Neural cell (in vitro differentiated cells): Measurements from ENCODE around the gene BRD7. TPM values are rescaled to one million over a fixed set of nuclear protein-coding genes. Genes with fewer than 3 reads are reported as not detected.

Experiments used
- H2AFZ ChIP-seq: fragments of 200-600, 300-800 bp; sonication (generic), shearing (Covaris generic); 2 replicates; pipeline ENCODE4 v1.6.0; 2014; ENCODE audit warnings: low read depth, mild to moderate bottlenecking, antibody characterized with exemption, low read length, moderate library complexity
- H3F3A ChIP-seq: fragments of 200-600 bp; shearing (Covaris generic); 2 replicates; pipeline ENCODE4 v1.6.1; 2016; ENCODE audit warnings: mild to moderate bottlenecking, moderate library complexity, mixed read lengths, antibody characterized with exemption, low read length; ENCODE audit not compliant: insufficient read depth, poor library complexity, severe bottlenecking
- H3K27ac ChIP-seq: fragments of 200-600, 300-800 bp; sonication (generic), shearing (Covaris generic); 2 replicates; pipeline ENCODE4 v1.5.1; 2014; ENCODE audit warnings: mild to moderate bottlenecking, low read length, moderate library complexity
- H3K27me3 ChIP-seq: fragments of 300-800, 200-600 bp; sonication (generic), shearing (Covaris generic); 2 replicates; pipeline ENCODE4 v1.6.0; 2014; ENCODE audit warnings: mild to moderate bottlenecking, low read depth, low read length, moderate library complexity; ENCODE audit not compliant: insufficient read depth
- H3K36me3 ChIP-seq: fragments of 300-800, 200-600 bp; sonication (generic), shearing (Covaris generic); 2 replicates; pipeline ENCODE4 v1.5.1; 2014; ENCODE audit warnings: mild to moderate bottlenecking, antibody characterized with exemption, low read length, moderate library complexity; ENCODE audit not compliant: insufficient read depth
- H3K4me2 ChIP-seq: fragments of 300-800, 200-600 bp; sonication (generic), shearing (Covaris generic); 2 replicates; pipeline ENCODE4 v1.6.0; 2014; ENCODE audit warnings: mild to moderate bottlenecking, low read length
- H3K4me3 ChIP-seq: fragments of 300-800, 200-600 bp; sonication (generic), shearing (Covaris generic); 2 replicates; pipeline ENCODE4 v1.5.1; 2014; ENCODE audit warnings: mild to moderate bottlenecking, low read length, moderate library complexity
- H3K79me2 ChIP-seq: fragments of 200-600 bp; shearing (Covaris generic); replicated peaks from 2 replicates; pipeline ENCODE4 v1.6.0; 2014; ENCODE audit warnings: mild to moderate bottlenecking, low read length, moderate library complexity; ENCODE audit not compliant: insufficient read depth
- H3K9ac ChIP-seq: fragments of 300-800, 200-600 bp; sonication (generic), shearing (Covaris generic); 2 replicates; pipeline ENCODE4 v1.6.1; 2016; ENCODE audit warnings: mild to moderate bottlenecking, low read length, mixed read lengths
- H3K9me2 ChIP-seq: fragments of 200-600 bp; shearing (Covaris generic); 2 replicates; pipeline ENCODE4 v1.6.1; 2016; ENCODE audit warnings: mild to moderate bottlenecking, low read length, mixed read lengths; ENCODE audit not compliant: insufficient read depth
- H3K9me3 ChIP-seq: fragments of 200-600, 300-800 bp; sonication (generic), shearing (Covaris generic); 2 replicates; pipeline ENCODE4 v1.6.1; 2016; ENCODE audit warnings: mild to moderate bottlenecking, mixed run types, low read length, moderate library complexity, mixed read lengths
- H4K20me1 ChIP-seq: fragments of 200-600 bp; shearing (Covaris generic); 2 replicates; pipeline ENCODE4 v1.6.1; 2016; ENCODE audit warnings: mild to moderate bottlenecking, mixed run types; ENCODE audit not compliant: insufficient read depth
- CTCF ChIP-seq: fragments of 450-650 bp; IDR thresholded peaks from 2 replicates; pipeline ENCODE4 v1.5.1; 2014; ENCODE audit warnings: antibody characterized with exemption, mild to moderate bottlenecking, moderate library complexity; ENCODE audit not compliant: poor library complexity, severe bottlenecking
- EP300 ChIP-seq: fragments of 450-650 bp; conservative IDR thresholded peaks from 2 replicates; pipeline ENCODE4 v1.6.1; 2014; ENCODE audit warnings: antibody characterized with exemption, mild to moderate bottlenecking, moderate library complexity; ENCODE audit not compliant: poor library complexity, severe bottlenecking
- EZH2 ChIP-seq: fragments of 200-600, 300-800 bp; shearing (Covaris generic), sonication (generic); IDR thresholded peaks from 2 replicates; pipeline ENCODE4 v1.6.1; 2014; ENCODE audit warnings: antibody characterized with exemption, low read length, borderline replicate concordance, mild to moderate bottlenecking; ENCODE audit not compliant: insufficient read depth, poor library complexity, severe bottlenecking
- MXI1 ChIP-seq: fragments of 450-650 bp; conservative IDR thresholded peaks from 2 replicates; pipeline ENCODE4 v1.6.1; 2014; ENCODE audit warnings: antibody characterized with exemption, mild to moderate bottlenecking; ENCODE audit not compliant: poor library complexity, severe bottlenecking
- POLR2AphosphoS5 ChIP-seq: IDR thresholded peaks from 2 replicates; pipeline ENCODE4 v1.6.1; 2012
- RAD21 ChIP-seq: fragments of 450-650 bp; conservative IDR thresholded peaks from 2 replicates; pipeline ENCODE4 v1.6.1; 2014; ENCODE audit warnings: antibody characterized with exemption, mild to moderate bottlenecking, moderate library complexity
- REST ChIP-seq: IDR thresholded peaks from 2 replicates; pipeline ENCODE4 v1.6.1; 2012; ENCODE audit warnings: borderline replicate concordance
- SMC3 ChIP-seq: fragments of 450-650 bp; conservative IDR thresholded peaks from 2 replicates; pipeline ENCODE4 v1.6.1; 2014; ENCODE audit warnings: antibody characterized with exemption, mild to moderate bottlenecking, moderate library complexity; ENCODE audit not compliant: poor library complexity
- TAF1 ChIP-seq: IDR thresholded peaks from 2 replicates; pipeline ENCODE4 v1.6.1; 2012; ENCODE audit warnings: low read depth
- polyA plus RNA-seq: library from polyadenylated mRNA; depleted of rRNA; stranded (reverse); fragments of >200 nt; gene quantifications from 2 replicates; pipeline ENCODE4 v1.2.3, GENCODE V29; 2014

BRD7 gene
- polyA plus RNA-seq, 1 donor from 2014 or later, result 57.2 TPM

- Histone ChIP-seq H3K79me2 (no peaks in the 10 kb centered on the region), H3K4me2 (no peak overlapping the region), H3F3A (no peaks in the 10 kb centered on the region), H2AFZ (no peak overlapping the region), H3K9me2 (no peaks in the 10 kb centered on the region), H3K27ac (no peak overlapping the region), H3K36me3 (no peaks in the 10 kb centered on the region), H3K27me3 (no peaks in the 10 kb centered on the region), H4K20me1 (no peaks in the 10 kb centered on the region), H3K4me3 (no peak overlapping the region), H3K9ac (no peak overlapping the region), H3K9me3 (no peaks in the 10 kb centered on the region)
- TF ChIP-seq EZH2 (no peak), REST (no peak), SMC3 (no peak), RAD21 (no peak), POLR2AphosphoS5 (no peak), EP300 (no peak), MXI1 (no peak), TAF1 (no peak)
These were observed 13.1 kb upstream of the BRD7 start for GRCh38 chr16:50381679-50382440.

- TF ChIP-seq TAF1, result no peak
- no peak for TF ChIP-seq POLR2AphosphoS5
- no peak for TF ChIP-seq SMC3
- no peak for TF ChIP-seq MXI1
- TF ChIP-seq EP300, result no peak
- no peak for TF ChIP-seq CTCF
- no peak for TF ChIP-seq REST
- no peak for TF ChIP-seq RAD21
- no peak for TF ChIP-seq EZH2
- H3K79me2 ChIP-seq, result no peaks in the 10 kb centered on the region
- no peaks in the 10 kb centered on the region for H3F3A ChIP-seq
- H4K20me1 ChIP-seq, result no peaks in the 10 kb centered on the region
- H3K4me3 ChIP-seq, result no peak overlapping the region
- no peak overlapping the region for H2AFZ ChIP-seq
- H3K4me2 ChIP-seq, result no peak overlapping the region
- H3K9me2 ChIP-seq, result no peaks in the 10 kb centered on the region
- H3K9me3 ChIP-seq, result no peaks in the 10 kb centered on the region
- no peaks in the 10 kb centered on the region for H3K36me3 ChIP-seq
- no peaks in the 10 kb centered on the region for H3K27me3 ChIP-seq
- H3K9ac ChIP-seq, result no peak overlapping the region
- no peak overlapping the region for H3K27ac ChIP-seq
These were observed 9.6 kb upstream of the BRD7 start for GRCh38 chr16:50378417-50378816.
